Rectal smooth muscle tissue (tissue), 1 donor: Measurements from ENCODE around the gene ARNT2.
A peak's percentile ranks its signal among the peaks of the same experiment; 100 is the strongest.

Experiments
- H3K27ac ChIP-seq: one replicate; pipeline ENCODE4 v1.7.0; 2013; ENCODE audit warnings: low read depth, low read length, inconsistent platforms
- H3K27me3 ChIP-seq: one replicate; pipeline ENCODE4 v1.7.0; 2013; ENCODE audit warnings: low read length; ENCODE audit not compliant: control insufficient read depth, insufficient read depth
- H3K36me3 ChIP-seq: one replicate; pipeline ENCODE4 v1.7.0; 2013; ENCODE audit warnings: low read length; ENCODE audit not compliant: control insufficient read depth, insufficient read depth
- H3K4me1 ChIP-seq: one replicate; pipeline ENCODE4 v1.7.0; 2013; ENCODE audit warnings: low read length; ENCODE audit not compliant: control insufficient read depth, insufficient read depth
- H3K4me3 ChIP-seq: one replicate; pipeline ENCODE4 v1.7.0; 2013; ENCODE audit warnings: low read length
- H3K9ac ChIP-seq: one replicate; pipeline ENCODE4 v1.7.0; 2013; ENCODE audit warnings: low read length

The ARNT2 gene

GRCh38 chr15:80478075-80478474, 73.9 kb downstream of the ARNT2 start:
- no peaks in the 10 kb centered on the region for H3K36me3 ChIP-seq
- H3K4me3 ChIP-seq, result no peak overlapping the region
- no peaks in the 10 kb centered on the region for H3K27me3 ChIP-seq
- H3K9ac ChIP-seq, result no peak overlapping the region
- H3K4me1 ChIP-seq, result peaks cover 10% of the 10 kb centered on the region
- no peak overlapping the region for H3K27ac ChIP-seq

- no peaks in the 10 kb centered on the region for H3K36me3 ChIP-seq
- peaks cover 21% of the 10 kb centered on the region for H3K4me1 ChIP-seq
- no peak overlapping the region for H3K27ac ChIP-seq
- no peak overlapping the region for H3K4me3 ChIP-seq
- H3K9ac ChIP-seq, result no peak overlapping the region
- H3K27me3 ChIP-seq, result no peaks in the 10 kb centered on the region
These were observed 75.0 kb downstream of the ARNT2 start for GRCh38 chr15:80479191-80479590.

- Histone ChIP-seq H3K36me3 (no peaks in the 10 kb centered on the region), H3K4me1 (peaks cover 22% of the 10 kb centered on the region), H3K4me3 (no peak overlapping the region), H3K27ac (peak overlapping the region; percentile 6), H3K9ac (no peak overlapping the region), H3K27me3 (no peaks in the 10 kb centered on the region)
These were observed 76.1 kb downstream of the ARNT2 start for GRCh38 chr15:80480171-80480811.

- no peak overlapping the region for H3K4me3 ChIP-seq
- no peaks in the 10 kb centered on the region for H3K27me3 ChIP-seq
- no peaks in the 10 kb centered on the region for H3K36me3 ChIP-seq
- peaks cover 22% of the 10 kb centered on the region for H3K4me1 ChIP-seq
- H3K27ac ChIP-seq, result peak overlapping the region; percentile 6
- H3K9ac ChIP-seq, result no peak overlapping the region
These were observed 76.7 kb downstream of the ARNT2 start for GRCh38 chr15:80480909-80481308.

- Histone ChIP-seq H3K36me3 (no peaks in the 10 kb centered on the region), H3K9ac (no peak overlapping the region), H3K4me1 (peaks cover 22% of the 10 kb centered on the region), H3K27me3 (no peaks in the 10 kb centered on the region), H3K27ac (no peak overlapping the region), H3K4me3 (no peak overlapping the region)
These were observed 78.5 kb downstream of the ARNT2 start for GRCh38 chr15:80482696-80483095.

GRCh38 chr15:80483725-80484161, 79.6 kb downstream of the ARNT2 start:
- Histone ChIP-seq H3K9ac (no peak overlapping the region), H3K27me3 (no peaks in the 10 kb centered on the region), H3K4me3 (no peak overlapping the region), H3K36me3 (no peaks in the 10 kb centered on the region), H3K27ac (peak overlapping the region; percentile 25), H3K4me1 (peaks cover 22% of the 10 kb centered on the region)

- Histone ChIP-seq H3K27me3 (no peaks in the 10 kb centered on the region), H3K4me1 (peaks cover 22% of the 10 kb centered on the region), H3K4me3 (no peak overlapping the region), H3K27ac (peak overlapping the region; percentile 25), H3K36me3 (no peaks in the 10 kb centered on the region), H3K9ac (no peak overlapping the region)
These were observed 80.2 kb downstream of the ARNT2 start for GRCh38 chr15:80484333-80484864.

- H3K4me1 ChIP-seq, result peaks cover 21% of the 10 kb centered on the region
- no peak overlapping the region for H3K9ac ChIP-seq
- H3K27ac ChIP-seq, result no peak overlapping the region
- no peak overlapping the region for H3K4me3 ChIP-seq
- no peaks in the 10 kb centered on the region for H3K36me3 ChIP-seq
- H3K27me3 ChIP-seq, result no peaks in the 10 kb centered on the region
These were observed 81.4 kb downstream of the ARNT2 start for GRCh38 chr15:80485370-80486164.

- Histone ChIP-seq H3K27me3 (no peaks in the 10 kb centered on the region), H3K36me3 (no peaks in the 10 kb centered on the region), H3K9ac (no peak overlapping the region), H3K27ac (no peak overlapping the region), H3K4me1 (peaks cover 12% of the 10 kb centered on the region), H3K4me3 (no peak overlapping the region)
These were observed 83.7 kb downstream of the ARNT2 start for GRCh38 chr15:80487839-80488390.

GRCh38 chr15:80489030-80489594, 84.9 kb downstream of the ARNT2 start:
- Histone ChIP-seq H3K27ac (no peak overlapping the region), H3K4me3 (no peak overlapping the region), H3K36me3 (no peaks in the 10 kb centered on the region), H3K4me1 (peaks cover 1% of the 10 kb centered on the region), H3K27me3 (no peaks in the 10 kb centered on the region), H3K9ac (no peak overlapping the region)

- H3K27me3 ChIP-seq, result no peaks in the 10 kb centered on the region
- H3K9ac ChIP-seq, result no peak overlapping the region
- H3K36me3 ChIP-seq, result no peaks in the 10 kb centered on the region
- no peak overlapping the region for H3K27ac ChIP-seq
- H3K4me3 ChIP-seq, result no peak overlapping the region
- H3K4me1 ChIP-seq, result peaks cover under 1% of the 10 kb centered on the region
These were observed 86.3 kb downstream of the ARNT2 start for GRCh38 chr15:80490431-80490990.
